Suprapubic skin (tissue), 4 donors: ENCODE measurements around the gene PPP1R1C. TPM values are rescaled to one million over a fixed set of nuclear protein-coding genes. Genes with fewer than 3 reads are reported as not detected.

Source experiments
- DNase-seq, 2 donors: peaks; one replicate each; pipeline ENCODE4 v3.0.0-alpha.2; 2019; ENCODE audit warnings: low spot score in 2 of 2
- H3K27ac ChIP-seq: fragments of 200-600 bp; sonication (generic); one replicate; pipeline ENCODE4 v1.5.1; 2019
- H3K27me3 ChIP-seq: fragments of 200-600 bp; sonication (generic); one replicate; pipeline ENCODE4 v1.5.1; 2019
- H3K36me3 ChIP-seq: fragments of 200-600 bp; sonication (generic); one replicate; pipeline ENCODE4 v1.5.1; 2019
- H3K4me1 ChIP-seq: fragments of 200-600 bp; sonication (generic); one replicate; pipeline ENCODE4 v1.5.1; 2019
- H3K4me3 ChIP-seq: fragments of 200-600 bp; sonication (generic); one replicate; pipeline ENCODE4 v1.5.1; 2019; ENCODE audit warnings: mild to moderate bottlenecking
- H3K9me3 ChIP-seq: fragments of 200-600 bp; sonication (generic); one replicate; pipeline ENCODE4 v1.5.1; 2019
- EP300 ChIP-seq: sonication (generic); formaldehyde crosslinking; IDR thresholded peaks from one replicate; pipeline ENCODE4 v1.6.1; 2017; ENCODE audit warnings: antibody characterized with exemption
- POLR2A ChIP-seq, 2 donors: fragments of 450-650 bp; IDR thresholded peaks; one replicate each; pipeline ENCODE4 v1.6.1; 2017; ENCODE audit warnings: antibody characterized with exemption in 2 of 2, mild to moderate bottlenecking in 2 of 2, moderate library complexity in 2 of 2
- POLR2AphosphoS5 ChIP-seq, 3 donors: sonication (generic); formaldehyde crosslinking; IDR thresholded peaks; one replicate each; pipeline ENCODE4 v1.6.1; 2017; ENCODE audit warnings: antibody characterized with exemption in 3 of 3
- WGBS: methylation state at CpG from one replicate; pipeline ENCODE4 v1.1.5; 2018; 5-methylcytosine and 5-hydroxymethylcytosine counted together
- total RNA-seq, 4 donors: library from RNA; depleted of rRNA; stranded (reverse); fragments of >200 nt; gene quantifications; one replicate each; pipeline ENCODE4 v1.1.0, GENCODE V29; 2016
- TF ChIP-seq, protein P1 (sequence below), 2 donors: fragments of 200-600 bp in 1 of 2; fragments of 450-650 bp in 1 of 2; sonication (generic) in 1 of 2; IDR thresholded peaks; one replicate each; pipeline ENCODE4 v1.5.1; 2016 to 2019; ENCODE audit warnings: antibody characterized with exemption in 2 of 2, mild to moderate bottlenecking in 1 of 2, moderate library complexity in 1 of 2

Gene PPP1R1C
- total RNA-seq, 4 donors from 2014 or later = 2.0 to 5.8 TPM; not detected in 2

DNA sequence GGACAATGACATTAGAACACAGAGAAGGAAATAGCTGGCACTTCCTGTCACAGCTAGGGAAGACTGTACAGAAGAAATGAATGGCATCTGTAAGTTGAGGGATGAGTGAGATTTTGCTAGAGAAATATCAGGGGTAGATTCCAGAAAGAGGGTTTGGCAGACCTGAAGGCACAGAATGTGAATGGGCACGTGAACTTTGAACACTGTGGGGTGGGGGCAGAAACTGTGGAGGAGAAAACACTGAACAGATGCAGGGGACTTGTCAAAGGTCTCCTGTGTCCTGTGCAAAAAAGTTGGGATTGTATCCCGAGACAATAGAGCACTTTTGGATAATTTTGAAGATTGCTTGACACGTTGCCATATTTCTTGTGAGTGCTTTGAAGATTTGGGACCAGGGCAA is 88.0 kb downstream of the PPP1R1C start:
- TF ChIP-seq, protein P1, sequence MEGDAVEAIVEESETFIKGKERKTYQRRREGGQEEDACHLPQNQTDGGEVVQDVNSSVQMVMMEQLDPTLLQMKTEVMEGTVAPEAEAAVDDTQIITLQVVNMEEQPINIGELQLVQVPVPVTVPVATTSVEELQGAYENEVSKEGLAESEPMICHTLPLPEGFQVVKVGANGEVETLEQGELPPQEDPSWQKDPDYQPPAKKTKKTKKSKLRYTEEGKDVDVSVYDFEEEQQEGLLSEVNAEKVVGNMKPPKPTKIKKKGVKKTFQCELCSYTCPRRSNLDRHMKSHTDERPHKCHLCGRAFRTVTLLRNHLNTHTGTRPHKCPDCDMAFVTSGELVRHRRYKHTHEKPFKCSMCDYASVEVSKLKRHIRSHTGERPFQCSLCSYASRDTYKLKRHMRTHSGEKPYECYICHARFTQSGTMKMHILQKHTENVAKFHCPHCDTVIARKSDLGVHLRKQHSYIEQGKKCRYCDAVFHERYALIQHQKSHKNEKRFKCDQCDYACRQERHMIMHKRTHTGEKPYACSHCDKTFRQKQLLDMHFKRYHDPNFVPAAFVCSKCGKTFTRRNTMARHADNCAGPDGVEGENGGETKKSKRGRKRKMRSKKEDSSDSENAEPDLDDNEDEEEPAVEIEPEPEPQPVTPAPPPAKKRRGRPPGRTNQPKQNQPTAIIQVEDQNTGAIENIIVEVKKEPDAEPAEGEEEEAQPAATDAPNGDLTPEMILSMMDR (IDR thresholded peaks at IDR 0.05) = no peak
- TF ChIP-seq EP300 = no peak
- no peak for TF ChIP-seq POLR2A (IDR thresholded peaks at IDR 0.05)
- no peak for TF ChIP-seq POLR2AphosphoS5 (IDR thresholded peaks at IDR 0.05)
- H3K27me3 ChIP-seq = no peaks in the 10 kb centered on the region
- H3K36me3 ChIP-seq = no peaks in the 10 kb centered on the region
- H3K27ac ChIP-seq = no peak overlapping the region
- DNase-seq = no peak
- no peaks in the 10 kb centered on the region for H3K9me3 ChIP-seq
- H3K4me1 ChIP-seq = peaks cover 8% of the 10 kb centered on the region
- WGBS = 92% methylated on average over 3 of the region's 3 CpGs
- H3K4me3 ChIP-seq = no peak overlapping the region

GRCh38 chr2:182077023-182077422 is 91.4 kb downstream of the PPP1R1C start:
- Histone ChIP-seq H3K9me3 (no peaks in the 10 kb centered on the region), H3K4me3 (no peak overlapping the region), H3K36me3 (no peaks in the 10 kb centered on the region), H3K27me3 (no peaks in the 10 kb centered on the region), H3K27ac (no peak overlapping the region), H3K4me1 (peaks cover 8% of the 10 kb centered on the region)
- DNase-seq = no peak
- TF ChIP-seq POLR2AphosphoS5 (IDR thresholded peaks at IDR 0.05) = no peak
- TF ChIP-seq, protein P1 (IDR thresholded peaks at IDR 0.05) = no peak
- no peak for TF ChIP-seq EP300
- no peak for TF ChIP-seq POLR2A (IDR thresholded peaks at IDR 0.05)
- WGBS = 78% methylated on average over 5 of the region's 5 CpGs

GRCh38 chr2:182077448-182078142 is 91.9 kb downstream of the PPP1R1C start:
- Histone ChIP-seq H3K36me3 (no peaks in the 10 kb centered on the region), H3K4me3 (no peak overlapping the region), H3K27me3 (no peaks in the 10 kb centered on the region), H3K9me3 (no peaks in the 10 kb centered on the region), H3K4me1 (peaks cover 8% of the 10 kb centered on the region), H3K27ac (no peak overlapping the region)
- TF ChIP-seq, protein P1 (IDR thresholded peaks at IDR 0.05) = peak in 1 of 2 donors; percentile 54
- TF ChIP-seq EP300 = no peak
- WGBS = 53% methylated on average over 11 of the region's 11 CpGs
- DNase-seq = no peak

DNA sequence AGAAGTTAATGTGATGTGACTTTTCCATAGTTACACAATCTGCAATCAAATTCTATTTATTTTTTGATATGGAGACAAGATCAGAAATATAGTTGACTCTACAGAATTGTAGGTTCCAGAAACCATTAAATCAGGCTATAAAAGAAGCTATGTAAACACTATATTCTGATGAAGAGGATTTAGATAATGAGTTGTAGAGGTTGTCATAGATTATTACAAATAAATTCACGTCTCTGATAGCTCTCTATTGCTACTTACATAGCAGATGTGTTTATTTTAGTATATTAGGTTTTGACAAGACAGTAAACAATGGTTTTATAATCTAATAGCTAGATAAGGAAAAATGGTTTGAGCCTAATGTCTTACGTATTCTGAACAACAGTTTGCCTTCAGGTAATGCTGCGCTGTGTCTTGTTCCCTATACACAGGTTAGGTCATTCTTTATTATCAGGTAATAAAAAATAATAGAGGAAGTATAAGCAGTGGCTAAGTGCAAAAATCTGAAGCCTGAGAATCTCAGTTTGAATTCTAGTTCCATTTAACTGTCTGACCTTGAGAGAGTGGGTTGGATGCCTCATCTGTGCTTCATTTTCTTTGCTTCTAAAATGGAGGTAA is 93.4 kb downstream of the PPP1R1C start:
- WGBS = 84% methylated on average over 3 of the region's 3 CpGs
- Histone ChIP-seq H3K36me3 (no peaks in the 10 kb centered on the region), H3K9me3 (no peaks in the 10 kb centered on the region), H3K27me3 (no peaks in the 10 kb centered on the region), H3K27ac (no peak overlapping the region), H3K4me3 (no peak overlapping the region), H3K4me1 (peaks cover 8% of the 10 kb centered on the region)
- TF ChIP-seq, protein P1 (IDR thresholded peaks at IDR 0.05) = no peak
- TF ChIP-seq POLR2A (IDR thresholded peaks at IDR 0.05) (no peak), EP300 (no peak), POLR2AphosphoS5 (IDR thresholded peaks at IDR 0.05) (no peak)
- DNase-seq = no peak

- Histone ChIP-seq H3K4me1 (peaks cover 8% of the 10 kb centered on the region), H3K27me3 (no peaks in the 10 kb centered on the region), H3K27ac (no peak overlapping the region), H3K4me3 (no peak overlapping the region), H3K9me3 (peaks cover 4% of the 10 kb centered on the region), H3K36me3 (no peaks in the 10 kb centered on the region)
- DNase-seq = no peak
- WGBS = 89% methylated on average over 2 of the region's 2 CpGs
- TF ChIP-seq POLR2AphosphoS5 (IDR thresholded peaks at IDR 0.05) (no peak), EP300 (no peak), POLR2A (IDR thresholded peaks at IDR 0.05) (no peak)
- TF ChIP-seq, protein P1 (IDR thresholded peaks at IDR 0.05) = no peak
Observed at GRCh38 chr2:182080493-182080892, 94.8 kb downstream of the PPP1R1C start.
